HG03066 (cell line): ENCODE results near the gene SEL1L.
"Not testable (repeated sequence)": the region's sequence is repeated elsewhere in the genome, so short reads cannot be mapped to it uniquely, and the experiment has no call there.

ENCODE experiments used
- ATAC-seq: cut with Tn5 transposase; IDR thresholded peaks from one replicate; pipeline ENCODE4 v1.9.1; 2021; ENCODE audit warnings: low read depth; ENCODE audit not compliant: unreplicated experiment

SEL1L gene

GRCh38 chr14:81450100-81450531 is 83.5 kb downstream of the SEL1L start:
- no peak for ATAC-seq

- ATAC-seq = no peak
Observed at GRCh38 chr14:81449576-81449975, 84.1 kb downstream of the SEL1L start.

- ATAC-seq = no peak
Observed at GRCh38 chr14:81449114-81449513, 84.5 kb downstream of the SEL1L start.

- ATAC-seq = no peak
Observed at GRCh38 chr14:81447021-81447764, 86.5 kb downstream of the SEL1L start.

GRCh38 chr14:81446279-81447007 is 87.2 kb downstream of the SEL1L start:
- ATAC-seq = no peak

DNA sequence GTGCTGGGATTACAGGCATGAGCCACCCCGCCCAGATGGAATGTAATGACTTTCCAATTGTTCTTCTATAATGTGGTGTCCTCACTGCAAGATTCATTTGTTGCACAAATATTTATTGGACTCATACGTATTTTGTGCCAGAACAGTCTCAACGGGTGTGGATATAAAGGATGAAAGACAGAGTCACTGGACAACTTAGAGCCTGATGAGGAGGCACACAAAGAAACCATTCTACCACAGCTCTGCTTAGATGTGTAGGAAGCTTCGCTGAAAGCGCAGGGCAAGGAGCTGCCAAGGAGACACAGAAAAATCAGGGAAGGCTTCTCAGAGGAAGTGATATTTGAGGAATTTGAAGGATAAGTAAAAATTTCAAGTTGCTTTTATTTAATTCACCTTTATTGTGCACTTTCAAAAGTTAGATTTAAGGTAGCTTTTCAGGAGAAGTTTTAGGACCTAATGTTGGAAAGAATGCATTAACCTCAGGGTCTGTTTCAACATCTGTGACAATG is 92.0 kb downstream of the SEL1L start:
- ATAC-seq = no peak

- ATAC-seq = no peak
Observed at GRCh38 chr14:81440041-81440440, 93.6 kb downstream of the SEL1L start.

GRCh38 chr14:81437244-81437643 is 96.4 kb downstream of the SEL1L start:
- no peak for ATAC-seq

DNA sequence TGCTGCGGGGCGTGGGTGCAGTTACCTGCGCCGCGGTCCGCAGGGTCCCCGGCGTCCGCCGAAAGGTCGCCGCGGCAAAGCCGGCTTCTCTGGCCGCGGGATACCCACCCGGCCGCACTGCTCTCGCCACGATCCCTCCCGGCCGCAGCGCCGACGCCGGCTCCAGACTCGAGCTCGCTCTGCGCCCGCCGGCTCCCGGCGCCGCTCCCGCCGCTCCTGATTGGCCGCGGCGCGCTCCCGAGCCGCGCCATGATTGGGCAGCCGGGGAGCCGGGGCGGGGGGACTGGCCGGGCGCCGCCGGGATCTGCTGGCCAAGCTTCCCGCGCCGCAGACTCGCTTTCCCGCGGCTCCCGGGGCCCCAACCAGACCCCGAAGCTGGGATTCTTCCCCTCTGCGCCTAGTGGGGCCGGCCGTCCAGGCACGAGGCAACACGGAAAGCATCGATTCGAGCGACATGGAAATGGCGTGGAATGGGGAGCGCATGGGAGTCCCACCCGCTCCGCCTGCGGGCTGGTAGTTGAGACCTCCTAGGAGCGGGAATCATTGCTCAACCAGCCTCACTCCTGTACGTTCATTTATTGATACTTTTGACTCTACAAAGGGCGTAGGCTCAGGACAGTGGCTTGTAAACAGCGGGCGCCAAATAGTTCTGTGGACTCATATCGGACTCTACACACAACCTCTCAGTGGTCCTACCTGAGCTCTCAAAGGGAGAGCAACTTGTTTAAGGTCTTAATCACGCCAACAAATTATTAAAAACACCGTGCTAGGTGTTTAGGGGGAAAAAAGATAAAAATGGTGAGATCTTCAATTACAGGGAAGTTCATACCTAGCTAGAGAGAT is 97.1 kb downstream of the SEL1L start:
- ATAC-seq = peak; percentile 68

DNA sequence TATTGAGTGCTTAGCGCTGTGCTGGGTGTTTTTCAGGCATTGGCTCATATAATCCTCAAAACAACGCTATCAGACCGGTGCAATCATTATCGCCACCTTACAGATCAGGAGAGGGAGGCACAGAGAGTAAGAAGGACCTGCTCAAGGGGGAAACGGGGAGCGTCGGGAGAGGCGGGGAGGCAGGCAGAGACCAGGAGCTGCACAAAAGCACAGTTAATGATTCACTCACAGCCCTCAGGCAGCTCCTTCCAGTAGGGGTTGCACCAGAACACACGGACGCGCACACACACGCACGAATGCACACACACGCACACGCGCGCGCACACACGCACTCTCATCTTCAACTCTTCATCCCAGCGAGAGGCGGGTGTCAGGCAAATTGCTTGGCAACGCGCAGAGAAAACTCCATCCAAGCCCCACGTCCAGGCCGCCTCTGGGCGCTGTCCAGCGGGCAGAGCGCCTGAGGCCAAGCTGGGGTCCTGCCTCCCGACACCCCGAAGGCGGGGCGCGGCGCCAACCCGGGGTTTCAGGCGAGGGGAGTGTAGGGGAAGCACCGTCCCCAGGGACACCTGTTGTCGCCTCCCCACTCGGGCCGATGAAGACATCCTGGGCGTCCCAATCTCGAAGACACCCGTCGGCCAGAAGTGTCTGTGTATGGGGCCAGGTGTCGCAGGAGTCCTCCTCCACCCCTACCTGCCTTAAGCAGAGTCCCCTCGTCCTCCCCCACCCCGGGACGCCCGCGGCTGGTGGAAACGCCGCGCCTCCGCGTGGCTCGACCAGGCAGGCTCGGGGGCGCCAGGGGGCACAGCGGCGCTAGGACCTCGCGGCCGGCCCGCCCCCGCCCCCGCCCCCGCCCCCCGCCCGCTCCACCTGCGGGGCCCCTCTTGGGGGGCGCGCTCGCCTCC is 98.0 kb downstream of the SEL1L start:
- peak; percentile 33 for ATAC-seq

- ATAC-seq = no peak
Observed at GRCh38 chr14:81435048-81435390, 98.6 kb downstream of the SEL1L start.

- no peak for ATAC-seq
Observed at GRCh38 chr14:81434230-81434629, 99.4 kb downstream of the SEL1L start.

DNA sequence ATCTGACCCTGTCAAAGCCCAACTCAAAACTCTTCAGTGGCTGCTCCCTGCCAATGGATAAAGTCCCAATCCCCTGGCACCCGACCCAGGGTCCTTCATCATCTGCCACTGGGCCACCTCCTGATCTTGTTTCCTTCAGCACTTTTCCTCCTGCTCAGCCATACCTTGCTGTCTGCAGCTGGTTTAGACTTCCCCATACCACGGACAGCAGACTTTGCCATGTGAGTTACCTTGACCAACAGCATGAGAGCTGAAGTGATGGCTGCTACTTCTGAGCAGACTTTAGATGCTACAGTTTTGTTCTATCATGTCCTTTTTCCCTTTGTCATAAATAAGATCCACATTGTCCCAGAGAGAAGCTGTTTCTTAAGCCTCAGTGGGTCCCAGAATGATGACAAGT is 100.3 kb downstream of the SEL1L start:
- ATAC-seq = no peak

- ATAC-seq = no peak
Observed at GRCh38 chr14:81432219-81432661, 101.4 kb downstream of the SEL1L start.

DNA sequence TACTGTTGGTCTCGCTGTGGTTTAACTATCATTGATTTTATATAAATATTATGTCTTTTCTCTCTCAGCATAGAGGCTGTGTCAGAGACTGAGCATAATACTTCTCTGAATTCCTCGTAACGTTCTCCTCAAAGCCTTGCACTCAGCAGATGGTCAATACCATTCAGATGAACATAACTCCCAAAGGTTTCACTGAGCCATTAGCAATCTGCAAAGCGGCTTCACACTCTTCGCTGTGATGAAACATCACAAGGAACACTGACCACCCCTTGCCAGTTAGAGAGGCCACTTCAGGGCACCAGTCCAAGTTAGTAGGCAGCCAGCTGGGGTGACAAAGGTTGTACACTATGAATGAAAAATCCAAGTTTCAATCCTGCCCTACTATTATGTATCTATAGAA is 103.4 kb downstream of the SEL1L start:
- no peak for ATAC-seq

GRCh38 chr14:81429749-81430148 is 103.9 kb downstream of the SEL1L start:
- not testable (repeated sequence) for ATAC-seq

DNA sequence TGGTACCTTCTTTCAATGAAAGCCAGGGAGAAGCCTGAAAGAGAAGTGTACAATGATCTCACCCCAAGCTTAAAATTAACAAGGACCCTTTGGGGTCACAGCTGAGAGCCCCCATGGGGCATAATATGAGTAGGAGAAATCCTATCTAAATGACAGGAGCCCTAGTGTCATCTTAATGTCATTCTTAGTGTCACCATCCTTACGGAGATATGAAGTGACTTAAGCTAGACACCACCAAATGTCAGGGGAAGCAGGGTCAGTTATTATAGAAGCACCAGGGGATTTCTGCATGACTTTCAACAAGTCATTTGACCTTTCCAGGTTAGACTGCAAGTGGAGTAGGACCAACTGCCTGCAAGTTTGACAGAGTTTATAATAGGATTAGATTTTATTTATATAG is 104.6 kb downstream of the SEL1L start:
- no peak for ATAC-seq

GRCh38 chr14:81427348-81428058 is 106.2 kb downstream of the SEL1L start:
- ATAC-seq = no peak

DNA sequence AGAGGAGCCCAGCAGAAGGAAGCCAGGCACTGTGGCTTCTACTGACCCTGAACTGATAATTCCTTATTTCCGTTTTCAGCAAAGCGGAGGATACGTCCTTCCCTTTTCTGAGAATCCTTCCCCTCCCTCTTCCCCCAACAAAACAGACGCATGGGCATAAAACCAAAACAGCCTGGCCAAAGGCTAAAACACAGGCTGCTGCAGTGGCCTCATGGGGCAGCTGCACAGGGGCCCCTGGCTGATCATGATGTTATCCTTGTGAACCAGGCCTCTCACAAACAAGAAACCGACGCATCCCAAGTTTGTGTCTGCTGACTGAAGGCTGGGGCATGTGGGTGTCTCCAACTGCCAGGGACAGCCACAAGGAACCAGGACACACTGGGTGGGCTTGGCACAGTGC is 110.1 kb downstream of the SEL1L start:
- no peak for ATAC-seq
